HCT116 (cell line): ENCODE data around the gene OSBPL1A. TPM values are rescaled to one million over a fixed set of nuclear protein-coding genes. Genes with fewer than 3 reads are reported as not detected.

ENCODE experiments used
- ATAC-seq: fragments of 200-7000 bp; cut with Tn5 transposase; 2 replicates; pipeline ENCODE4 v1.9.1; 2020; ENCODE audit warnings: mild to moderate bottlenecking, moderate library complexity
- BruUV-seq: library from RNA; stranded (reverse); fragments of 400-500 nt; replicated peaks from 2 replicates; lab custom pipeline; 2021; lab: Mats Ljungman, UMichigan
- CTCF ChIA-PET: fragments of 300-600 bp; sonication (Branson Sonifier 250); formaldehyde crosslinking; loops from one replicate; lab custom pipeline; 2021; ENCODE audit warnings: antibody characterized with exemption; lab: Charles Lee
- POLR2A ChIA-PET: fragments of 300-600, 350-600 bp; sonication (Branson Sonifier 250); formaldehyde crosslinking; loops from one replicate; lab custom pipeline; 2021; ENCODE audit warnings: antibody characterized with exemption; lab: Charles Lee
- RAD21 ChIA-PET, 2 experiments: fragments of 300-600 bp; sonication (Branson Sonifier 250); formaldehyde crosslinking; loops; one replicate each; lab custom pipeline; 2023; ENCODE audit warnings: low total read pairs in 2 of 2; ENCODE audit not compliant: uncharacterized antibody in 2 of 2, unreplicated experiment in 2 of 2, low non-redundant PET in 1 of 2; lab: Charles Lee
- DNase-seq: peaks from one replicate; pipeline ENCODE4 v3.0.0-alpha.2; 2010; ENCODE audit warnings: low read depth, low spot score
- H2AFZ ChIP-seq: fragments of 200-600 bp; shearing (Covaris generic), sonication (generic); 2 replicates; pipeline ENCODE4 v1.6.1; 2017; ENCODE audit warnings: low read depth, mixed run types, mixed read lengths, antibody characterized with exemption, low read length; ENCODE audit not compliant: poor library complexity, severe bottlenecking
- H3K27ac ChIP-seq: 2 replicates; pipeline ENCODE4 v1.5.1; 2012; ENCODE audit warnings: low read depth, low read length
- H3K27me3 ChIP-seq: fragments of 200-600 bp; sonication (generic); 2 replicates; pipeline ENCODE4 v1.6.1; 2016; ENCODE audit warnings: mixed run types, low read length, mixed read lengths; ENCODE audit not compliant: insufficient read depth
- H3K36me3 ChIP-seq, 2 experiments: fragments of 200-500 bp in 1 of 2; fragments of 200-600 bp in 1 of 2; sonication (Bioruptor generic) in 1 of 2; sonication (generic) in 1 of 2; 2 replicates each; pipeline versions ENCODE4 v1.5.1 to v1.6.1; 2014 to 2016; ENCODE audit warnings: low read length in 2 of 2, inconsistent platforms in 1 of 2, mixed read lengths in 1 of 2, mixed run types in 1 of 2; ENCODE audit not compliant: insufficient read depth in 2 of 2, control insufficient read depth in 1 of 2
- H3K4me1 ChIP-seq, 2 experiments: fragments of 200-600 bp in 1 of 2; sonication (generic) in 1 of 2; 2 replicates each; pipeline versions ENCODE4 v1.5.1 to v1.6.1; 2012 to 2017; ENCODE audit warnings: low read length in 2 of 2, inconsistent platforms in 1 of 2, mild to moderate bottlenecking in 1 of 2, mixed read lengths in 1 of 2, mixed run types in 1 of 2, moderate library complexity in 1 of 2; ENCODE audit not compliant: insufficient read depth in 2 of 2, control insufficient read depth in 1 of 2
- H3K4me2 ChIP-seq: fragments of 200-600 bp; sonication (generic); 2 replicates; pipeline ENCODE4 v1.6.1; 2017; ENCODE audit warnings: mixed run types, low read length, mixed read lengths
- H3K4me3 ChIP-seq, 2 experiments: fragments of 200-600 bp in 1 of 2; sonication (generic) in 1 of 2; replicated peaks in 1 of 2; 2 replicates each; pipeline ENCODE4 v1.5.1; 2011 to 2016; ENCODE audit warnings: low read length in 2 of 2, control low read depth in 1 of 2, low read depth in 1 of 2, mild to moderate bottlenecking in 1 of 2, mixed read lengths in 1 of 2, mixed run types in 1 of 2
- H3K79me2 ChIP-seq: fragments of 200-600 bp; sonication (generic); 2 replicates; pipeline ENCODE4 v1.6.1; 2017; ENCODE audit warnings: mild to moderate bottlenecking, mixed run types, low read length, moderate library complexity, mixed read lengths; ENCODE audit not compliant: insufficient read depth
- H3K9ac ChIP-seq: fragments of 200-600 bp; sonication (generic); 2 replicates; pipeline ENCODE4 v1.6.1; 2016; ENCODE audit warnings: low read length, mixed read lengths
- H3K9me2 ChIP-seq: fragments of 200-600 bp; sonication (generic), shearing (Covaris generic); 2 replicates; pipeline ENCODE4 v1.6.1; 2017; ENCODE audit warnings: mixed run types, mild to moderate bottlenecking, moderate library complexity; ENCODE audit not compliant: insufficient read depth
- H3K9me3 ChIP-seq, 2 experiments: fragments of 200-500 bp in 1 of 2; fragments of 200-600 bp in 1 of 2; sonication (Bioruptor generic) in 1 of 2; sonication (generic) in 1 of 2; 2 replicates each; pipeline ENCODE4 v1.6.1; 2014 to 2017; ENCODE audit warnings: low read length in 2 of 2, mixed read lengths in 2 of 2, inconsistent platforms in 1 of 2, low read depth in 1 of 2, mild to moderate bottlenecking in 1 of 2, mixed run types in 1 of 2, moderate library complexity in 1 of 2; ENCODE audit not compliant: control insufficient read depth in 1 of 2, insufficient read depth in 1 of 2
- H4K20me1 ChIP-seq: fragments of 200-600 bp; sonication (generic), shearing (Covaris generic); 2 replicates; pipeline ENCODE4 v1.6.1; 2017; ENCODE audit warnings: mixed run types, mild to moderate bottlenecking, moderate library complexity; ENCODE audit not compliant: insufficient read depth
- CEBPB ChIP-seq: IDR thresholded peaks from 2 replicates; pipeline ENCODE4 v1.6.1; 2012; ENCODE audit warnings: low read depth
- EGR1 ChIP-seq: IDR thresholded peaks from 2 replicates; pipeline ENCODE4 v1.6.1; 2012; ENCODE audit warnings: low read depth
- ELF1 ChIP-seq: IDR thresholded peaks from 2 replicates; pipeline ENCODE4 v1.6.1; 2012; ENCODE audit warnings: low read depth, borderline replicate concordance
- EZH2 ChIP-seq: fragments of 200-600 bp; sonication (generic); IDR thresholded peaks from 2 replicates; pipeline ENCODE4 v1.6.1; 2017; ENCODE audit warnings: antibody characterized with exemption, mixed run types
- EZH2phosphoT487 ChIP-seq: fragments of 200-600 bp; IDR thresholded peaks from 2 replicates; pipeline ENCODE4 v1.6.1; 2018; ENCODE audit warnings: antibody characterized with exemption, borderline replicate concordance
- FOSL1 ChIP-seq: IDR thresholded peaks from 2 replicates; pipeline ENCODE4 v1.6.1; 2012; ENCODE audit warnings: low read depth
- JUND ChIP-seq: IDR thresholded peaks from 2 replicates; pipeline ENCODE4 v1.6.1; 2012
- POLR2AphosphoS5 ChIP-seq: IDR thresholded peaks from 2 replicates; pipeline ENCODE4 v1.6.1; 2011; ENCODE audit warnings: mild to moderate bottlenecking, low read depth, low read length, moderate library complexity
- RAD21 ChIP-seq: IDR thresholded peaks from 2 replicates; pipeline ENCODE4 v1.6.1; 2012; ENCODE audit warnings: low read depth, mild to moderate bottlenecking
- SP1 ChIP-seq: IDR thresholded peaks from 2 replicates; pipeline ENCODE4 v1.6.1; 2012; ENCODE audit warnings: low read depth
- SRF ChIP-seq: IDR thresholded peaks from 2 replicates; pipeline ENCODE4 v1.6.1; 2012; ENCODE audit warnings: low read depth
- TCF7L2 ChIP-seq: IDR thresholded peaks from 2 replicates; pipeline ENCODE4 v1.7.0; 2011; ENCODE audit warnings: borderline replicate concordance, inconsistent platforms; ENCODE audit not compliant: insufficient read depth, insufficient read length; ENCODE audit errors: extremely low read depth
- YY1 ChIP-seq: IDR thresholded peaks from 2 replicates; pipeline ENCODE4 v1.6.1; 2011; ENCODE audit warnings: low read length, low read depth, moderate library complexity, mild to moderate bottlenecking; ENCODE audit not compliant: insufficient replicate concordance; ENCODE audit errors: extremely low read depth
- ZFX ChIP-seq: fragments of 450-650 bp; IDR thresholded peaks from 2 replicates; pipeline ENCODE4 v1.6.1; 2017
- ZNF274 ChIP-seq: fragments of 200-500 bp; sonication (Bioruptor generic); IDR thresholded peaks from 2 replicates; pipeline ENCODE4 v1.6.1; 2014; ENCODE audit warnings: mild to moderate bottlenecking, low read depth, low read length, inconsistent platforms
- intact Hi-C: fragments of 100-400 bp; cut with micrococcal nuclease; formaldehyde crosslinking; loops from 2 replicates; pipeline ENCODE4 v1.10.0; 2022
- total RNA-seq: library from RNA; stranded (reverse); gene quantifications from one replicate; pipeline ENCODE4 v1.2.1, GENCODE V29; 2021; ENCODE audit not compliant: unreplicated experiment
- TF ChIP-seq, protein P1 (sequence below): IDR thresholded peaks from 2 replicates; pipeline ENCODE4 v1.6.1; 2011; ENCODE audit warnings: mild to moderate bottlenecking, low read length, moderate library complexity; ENCODE audit not compliant: insufficient replicate concordance; ENCODE audit errors: extremely low read depth
- TF ChIP-seq, protein P2 (sequence below): IDR thresholded peaks from 2 replicates; pipeline ENCODE4 v1.6.1; 2012; ENCODE audit warnings: low read depth
- TF ChIP-seq, protein P3 (sequence below): IDR thresholded peaks from 2 replicates; pipeline ENCODE4 v1.6.1; 2012

Gene OSBPL1A
- total RNA-seq, 1 experiment from 2014 or later: 18.9 TPM

DNA sequence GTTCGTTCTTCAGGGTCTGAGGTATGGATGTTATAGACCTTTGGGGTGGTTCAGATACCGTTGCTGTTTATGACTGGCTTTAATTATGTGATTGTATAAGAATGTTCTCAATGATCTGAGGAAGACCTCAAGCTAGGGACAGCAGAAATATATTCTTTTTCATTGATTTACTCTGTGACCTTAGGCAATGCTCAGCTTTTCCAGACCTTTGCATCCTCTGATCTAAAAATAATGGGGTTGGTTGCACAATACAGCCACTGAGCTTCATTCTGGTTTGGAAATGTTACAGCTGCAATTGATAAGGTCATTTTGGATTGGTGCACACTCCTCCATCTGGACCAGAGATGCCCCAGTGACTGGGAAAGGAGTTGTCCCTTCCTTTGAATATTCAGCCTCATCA, 276.0 kb downstream of the OSBPL1A start:
- no TSS peak for BruUV-seq
- Histone ChIP-seq H3K36me3 (no peaks in the 10 kb centered on the region), H3K27ac (no peak overlapping the region), H3K79me2 (no peaks in the 10 kb centered on the region), H3K9me3 (no peaks in the 10 kb centered on the region), H4K20me1 (no peaks in the 10 kb centered on the region), H3K4me2 (no peak overlapping the region), H3K4me3 (no peak overlapping the region), H3K9ac (no peak overlapping the region), H3K4me1 (peaks cover 0 to 1% of the 10 kb centered on the region in 2 experiments; a peak in 1 of 4 replicates), H2AFZ (no peak overlapping the region), H3K9me2 (no peaks in the 10 kb centered on the region), H3K27me3 (no peaks in the 10 kb centered on the region)
- ATAC-seq (no peak), DNase-seq (no peak)
- intact Hi-C loops: no loop called here
- TF ChIP-seq EGR1 (no peak), JUND (no peak), EZH2phosphoT487 (no peak), YY1 (no peak), ZNF274 (no peak), SRF (no peak), TCF7L2 (no peak), SP1 (no peak), RAD21 (no peak), POLR2AphosphoS5 (no peak), CEBPB (no peak), ZFX (no peak), ELF1 (no peak), EZH2 (no peak), FOSL1 (no peak)
- TF ChIP-seq, protein P1, sequence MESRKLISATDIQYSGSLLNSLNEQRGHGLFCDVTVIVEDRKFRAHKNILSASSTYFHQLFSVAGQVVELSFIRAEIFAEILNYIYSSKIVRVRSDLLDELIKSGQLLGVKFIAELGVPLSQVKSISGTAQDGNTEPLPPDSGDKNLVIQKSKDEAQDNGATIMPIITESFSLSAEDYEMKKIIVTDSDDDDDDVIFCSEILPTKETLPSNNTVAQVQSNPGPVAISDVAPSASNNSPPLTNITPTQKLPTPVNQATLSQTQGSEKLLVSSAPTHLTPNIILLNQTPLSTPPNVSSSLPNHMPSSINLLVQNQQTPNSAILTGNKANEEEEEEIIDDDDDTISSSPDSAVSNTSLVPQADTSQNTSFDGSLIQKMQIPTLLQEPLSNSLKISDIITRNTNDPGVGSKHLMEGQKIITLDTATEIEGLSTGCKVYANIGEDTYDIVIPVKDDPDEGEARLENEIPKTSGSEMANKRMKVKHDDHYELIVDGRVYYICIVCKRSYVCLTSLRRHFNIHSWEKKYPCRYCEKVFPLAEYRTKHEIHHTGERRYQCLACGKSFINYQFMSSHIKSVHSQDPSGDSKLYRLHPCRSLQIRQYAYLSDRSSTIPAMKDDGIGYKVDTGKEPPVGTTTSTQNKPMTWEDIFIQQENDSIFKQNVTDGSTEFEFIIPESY: no peak
- TF ChIP-seq, protein P2, sequence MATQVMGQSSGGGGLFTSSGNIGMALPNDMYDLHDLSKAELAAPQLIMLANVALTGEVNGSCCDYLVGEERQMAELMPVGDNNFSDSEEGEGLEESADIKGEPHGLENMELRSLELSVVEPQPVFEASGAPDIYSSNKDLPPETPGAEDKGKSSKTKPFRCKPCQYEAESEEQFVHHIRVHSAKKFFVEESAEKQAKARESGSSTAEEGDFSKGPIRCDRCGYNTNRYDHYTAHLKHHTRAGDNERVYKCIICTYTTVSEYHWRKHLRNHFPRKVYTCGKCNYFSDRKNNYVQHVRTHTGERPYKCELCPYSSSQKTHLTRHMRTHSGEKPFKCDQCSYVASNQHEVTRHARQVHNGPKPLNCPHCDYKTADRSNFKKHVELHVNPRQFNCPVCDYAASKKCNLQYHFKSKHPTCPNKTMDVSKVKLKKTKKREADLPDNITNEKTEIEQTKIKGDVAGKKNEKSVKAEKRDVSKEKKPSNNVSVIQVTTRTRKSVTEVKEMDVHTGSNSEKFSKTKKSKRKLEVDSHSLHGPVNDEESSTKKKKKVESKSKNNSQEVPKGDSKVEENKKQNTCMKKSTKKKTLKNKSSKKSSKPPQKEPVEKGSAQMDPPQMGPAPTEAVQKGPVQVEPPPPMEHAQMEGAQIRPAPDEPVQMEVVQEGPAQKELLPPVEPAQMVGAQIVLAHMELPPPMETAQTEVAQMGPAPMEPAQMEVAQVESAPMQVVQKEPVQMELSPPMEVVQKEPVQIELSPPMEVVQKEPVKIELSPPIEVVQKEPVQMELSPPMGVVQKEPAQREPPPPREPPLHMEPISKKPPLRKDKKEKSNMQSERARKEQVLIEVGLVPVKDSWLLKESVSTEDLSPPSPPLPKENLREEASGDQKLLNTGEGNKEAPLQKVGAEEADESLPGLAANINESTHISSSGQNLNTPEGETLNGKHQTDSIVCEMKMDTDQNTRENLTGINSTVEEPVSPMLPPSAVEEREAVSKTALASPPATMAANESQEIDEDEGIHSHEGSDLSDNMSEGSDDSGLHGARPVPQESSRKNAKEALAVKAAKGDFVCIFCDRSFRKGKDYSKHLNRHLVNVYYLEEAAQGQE: no peak
- TF ChIP-seq, protein P3, sequence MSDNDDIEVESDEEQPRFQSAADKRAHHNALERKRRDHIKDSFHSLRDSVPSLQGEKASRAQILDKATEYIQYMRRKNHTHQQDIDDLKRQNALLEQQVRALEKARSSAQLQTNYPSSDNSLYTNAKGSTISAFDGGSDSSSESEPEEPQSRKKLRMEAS: no peak
- RAD21 ChIA-PET: no interaction called here
- CTCF ChIA-PET: no interaction called here
- POLR2A ChIA-PET: no interaction called here
